ENCODE results near the gene ADCY3.

DNA sequence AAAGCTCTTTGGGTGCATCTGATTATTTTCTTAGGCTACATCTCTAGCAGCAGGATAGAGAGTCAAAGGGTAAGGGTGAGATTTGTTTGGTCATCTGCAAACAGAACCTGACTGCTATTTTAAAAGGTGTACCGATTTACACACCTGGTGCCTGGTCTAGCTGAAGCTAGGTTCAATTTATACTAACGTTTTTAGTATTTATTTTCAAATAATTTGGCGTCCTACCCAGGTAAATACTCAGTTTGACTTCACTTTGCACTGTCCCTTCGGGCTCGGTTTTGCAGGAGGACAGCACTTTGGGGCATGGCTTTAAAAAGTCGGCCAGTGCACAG is 127.5 kb downstream of the ADCY3 start:
- TF ChIP-seq EZH2phosphoT487 (IDR thresholded peaks at IDR 0.05; ENCODE audit: low read depth, severe bottlenecking, unreplicated experiment) = no peak
- TF ChIP-seq, protein P1, sequence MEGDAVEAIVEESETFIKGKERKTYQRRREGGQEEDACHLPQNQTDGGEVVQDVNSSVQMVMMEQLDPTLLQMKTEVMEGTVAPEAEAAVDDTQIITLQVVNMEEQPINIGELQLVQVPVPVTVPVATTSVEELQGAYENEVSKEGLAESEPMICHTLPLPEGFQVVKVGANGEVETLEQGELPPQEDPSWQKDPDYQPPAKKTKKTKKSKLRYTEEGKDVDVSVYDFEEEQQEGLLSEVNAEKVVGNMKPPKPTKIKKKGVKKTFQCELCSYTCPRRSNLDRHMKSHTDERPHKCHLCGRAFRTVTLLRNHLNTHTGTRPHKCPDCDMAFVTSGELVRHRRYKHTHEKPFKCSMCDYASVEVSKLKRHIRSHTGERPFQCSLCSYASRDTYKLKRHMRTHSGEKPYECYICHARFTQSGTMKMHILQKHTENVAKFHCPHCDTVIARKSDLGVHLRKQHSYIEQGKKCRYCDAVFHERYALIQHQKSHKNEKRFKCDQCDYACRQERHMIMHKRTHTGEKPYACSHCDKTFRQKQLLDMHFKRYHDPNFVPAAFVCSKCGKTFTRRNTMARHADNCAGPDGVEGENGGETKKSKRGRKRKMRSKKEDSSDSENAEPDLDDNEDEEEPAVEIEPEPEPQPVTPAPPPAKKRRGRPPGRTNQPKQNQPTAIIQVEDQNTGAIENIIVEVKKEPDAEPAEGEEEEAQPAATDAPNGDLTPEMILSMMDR (IDR thresholded peaks at IDR 0.05; ENCODE audit: poor library complexity) = no peak
